ENCODE data around the gene PMEPA1.

The PMEPA1 gene

GRCh38 chr20:57651881-57652605, 57.8 kb downstream of the PMEPA1 start:
- H3K4me1 Mint-ChIP-seq = peaks cover 26% of the 10 kb centered on the region
- peaks cover 31% of the 10 kb centered on the region for H3K36me3 Mint-ChIP-seq (ENCODE audit: low read depth)
- no peak for TF ChIP-seq CTCF (IDR thresholded peaks at IDR 0.05; ENCODE audit: unreplicated experiment in 3 of 3)
- peaks cover 10% of the 10 kb centered on the region for H3K27me3 Mint-ChIP-seq (ENCODE audit: low read depth)
- H3K9me3 Mint-ChIP-seq = peaks cover 3% of the 10 kb centered on the region
- H3K27ac Mint-ChIP-seq = peak overlapping the region in 1 of 3 experiments; percentile 51
- no peak overlapping the region for H3K4me3 Mint-ChIP-seq

GRCh38 chr20:57650756-57651483, 58.9 kb downstream of the PMEPA1 start:
- peaks cover 23% of the 10 kb centered on the region for H3K4me1 Mint-ChIP-seq
- peak overlapping the region in 1 of 3 experiments; percentile 51 for H3K27ac Mint-ChIP-seq
- peaks cover 10% of the 10 kb centered on the region for H3K27me3 Mint-ChIP-seq (ENCODE audit: low read depth)
- TF ChIP-seq CTCF (IDR thresholded peaks at IDR 0.05; ENCODE audit: unreplicated experiment in 3 of 3) = no peak
- H3K9me3 Mint-ChIP-seq = peaks cover 7% of the 10 kb centered on the region
- no peak overlapping the region for H3K4me3 Mint-ChIP-seq
- H3K36me3 Mint-ChIP-seq (ENCODE audit: low read depth) = peaks cover 28% of the 10 kb centered on the region

- H3K4me1 Mint-ChIP-seq = peaks cover 18% of the 10 kb centered on the region
- peaks cover 10% of the 10 kb centered on the region for H3K9me3 Mint-ChIP-seq
- TF ChIP-seq CTCF (IDR thresholded peaks at IDR 0.05; ENCODE audit: unreplicated experiment in 3 of 3) = no peak
- peaks cover 28% of the 10 kb centered on the region for H3K36me3 Mint-ChIP-seq (ENCODE audit: low read depth)
- peaks cover 10% of the 10 kb centered on the region for H3K27me3 Mint-ChIP-seq (ENCODE audit: low read depth)
- H3K4me3 Mint-ChIP-seq = no peak overlapping the region
- peak overlapping the region in 1 of 3 experiments; percentile 25 for H3K27ac Mint-ChIP-seq
Observed at GRCh38 chr20:57650266-57650665, 59.5 kb downstream of the PMEPA1 start.

- peaks cover 15% of the 10 kb centered on the region for H3K9me3 Mint-ChIP-seq
- no peak for TF ChIP-seq CTCF (IDR thresholded peaks at IDR 0.05; ENCODE audit: unreplicated experiment in 3 of 3)
- peak overlapping the region in 1 of 3 experiments; percentile 25 for H3K27ac Mint-ChIP-seq
- peaks cover 11% of the 10 kb centered on the region for H3K27me3 Mint-ChIP-seq (ENCODE audit: low read depth)
- H3K4me3 Mint-ChIP-seq = no peak overlapping the region
- H3K4me1 Mint-ChIP-seq = peaks cover 12% of the 10 kb centered on the region
- peaks cover 30% of the 10 kb centered on the region for H3K36me3 Mint-ChIP-seq (ENCODE audit: low read depth)
Observed at GRCh38 chr20:57649617-57650015, 60.2 kb downstream of the PMEPA1 start.

GRCh38 chr20:57648878-57649616, 60.8 kb downstream of the PMEPA1 start:
- no peak for TF ChIP-seq CTCF (IDR thresholded peaks at IDR 0.05; ENCODE audit: unreplicated experiment in 3 of 3)
- H3K27ac Mint-ChIP-seq = no peak overlapping the region
- H3K36me3 Mint-ChIP-seq (ENCODE audit: low read depth) = peaks cover 29% of the 10 kb centered on the region

More at GRCh38 chr20:57648878-57649616, 60.8 kb downstream of the PMEPA1 start:
- peaks cover 19% of the 10 kb centered on the region for H3K9me3 Mint-ChIP-seq
- H3K4me1 Mint-ChIP-seq = peaks cover 6% of the 10 kb centered on the region
- peaks cover 13% of the 10 kb centered on the region for H3K27me3 Mint-ChIP-seq (ENCODE audit: low read depth)
- no peak overlapping the region for H3K4me3 Mint-ChIP-seq

Measured in nephron (organoid).